GM12874 (cell line): ENCODE data around the gene BCL11A.

Experiments
- TF ChIP-seq, protein P1 (sequence below): IDR thresholded peaks from 2 replicates; pipeline ENCODE4 v1.5.1; 2011; ENCODE audit warnings: low read depth, mild to moderate bottlenecking, control low read depth, low read length, moderate library complexity; ENCODE audit not compliant: insufficient read depth

Gene BCL11A

DNA sequence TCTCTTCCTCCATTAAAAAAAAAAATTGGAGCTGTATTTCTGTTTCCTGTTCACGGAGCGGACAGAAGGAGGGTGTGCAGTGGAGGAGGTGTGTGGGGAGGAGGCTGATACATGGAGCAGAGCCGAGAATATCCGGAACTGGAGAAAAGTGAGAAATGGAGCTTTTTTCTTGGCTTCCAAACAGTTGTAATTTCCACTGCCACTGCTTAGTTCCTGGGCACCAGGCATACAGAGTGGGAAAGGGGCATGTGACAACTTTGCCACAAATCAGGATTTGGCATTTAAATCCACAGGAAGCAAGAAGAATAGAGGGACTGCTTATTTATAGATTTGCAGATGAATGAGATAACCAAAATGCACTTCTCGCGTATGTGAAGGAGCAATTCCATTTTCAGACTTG is 71.2 kb downstream of the BCL11A start:
- TF ChIP-seq, protein P1, sequence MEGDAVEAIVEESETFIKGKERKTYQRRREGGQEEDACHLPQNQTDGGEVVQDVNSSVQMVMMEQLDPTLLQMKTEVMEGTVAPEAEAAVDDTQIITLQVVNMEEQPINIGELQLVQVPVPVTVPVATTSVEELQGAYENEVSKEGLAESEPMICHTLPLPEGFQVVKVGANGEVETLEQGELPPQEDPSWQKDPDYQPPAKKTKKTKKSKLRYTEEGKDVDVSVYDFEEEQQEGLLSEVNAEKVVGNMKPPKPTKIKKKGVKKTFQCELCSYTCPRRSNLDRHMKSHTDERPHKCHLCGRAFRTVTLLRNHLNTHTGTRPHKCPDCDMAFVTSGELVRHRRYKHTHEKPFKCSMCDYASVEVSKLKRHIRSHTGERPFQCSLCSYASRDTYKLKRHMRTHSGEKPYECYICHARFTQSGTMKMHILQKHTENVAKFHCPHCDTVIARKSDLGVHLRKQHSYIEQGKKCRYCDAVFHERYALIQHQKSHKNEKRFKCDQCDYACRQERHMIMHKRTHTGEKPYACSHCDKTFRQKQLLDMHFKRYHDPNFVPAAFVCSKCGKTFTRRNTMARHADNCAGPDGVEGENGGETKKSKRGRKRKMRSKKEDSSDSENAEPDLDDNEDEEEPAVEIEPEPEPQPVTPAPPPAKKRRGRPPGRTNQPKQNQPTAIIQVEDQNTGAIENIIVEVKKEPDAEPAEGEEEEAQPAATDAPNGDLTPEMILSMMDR: no peak

DNA sequence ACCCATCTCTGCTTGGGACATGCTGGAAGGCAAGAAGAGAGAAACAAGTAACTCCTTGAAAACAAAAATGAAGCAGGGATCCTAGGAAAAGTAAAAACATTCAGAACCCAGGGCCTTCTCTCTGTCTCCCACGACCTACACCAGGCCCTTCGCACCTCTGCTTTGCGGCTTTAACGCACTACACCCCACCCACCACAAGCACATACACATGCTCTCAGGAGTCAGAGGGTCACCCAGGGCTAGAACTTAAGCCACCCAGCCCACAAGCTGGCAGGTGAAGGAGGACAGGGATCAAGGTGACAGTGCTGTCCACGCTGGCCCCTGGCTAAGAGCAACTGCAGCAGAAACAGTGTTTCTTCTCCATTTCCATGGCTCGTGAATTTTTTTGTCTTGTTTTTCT is 72.2 kb downstream of the BCL11A start:
- TF ChIP-seq, protein P1: no peak

DNA sequence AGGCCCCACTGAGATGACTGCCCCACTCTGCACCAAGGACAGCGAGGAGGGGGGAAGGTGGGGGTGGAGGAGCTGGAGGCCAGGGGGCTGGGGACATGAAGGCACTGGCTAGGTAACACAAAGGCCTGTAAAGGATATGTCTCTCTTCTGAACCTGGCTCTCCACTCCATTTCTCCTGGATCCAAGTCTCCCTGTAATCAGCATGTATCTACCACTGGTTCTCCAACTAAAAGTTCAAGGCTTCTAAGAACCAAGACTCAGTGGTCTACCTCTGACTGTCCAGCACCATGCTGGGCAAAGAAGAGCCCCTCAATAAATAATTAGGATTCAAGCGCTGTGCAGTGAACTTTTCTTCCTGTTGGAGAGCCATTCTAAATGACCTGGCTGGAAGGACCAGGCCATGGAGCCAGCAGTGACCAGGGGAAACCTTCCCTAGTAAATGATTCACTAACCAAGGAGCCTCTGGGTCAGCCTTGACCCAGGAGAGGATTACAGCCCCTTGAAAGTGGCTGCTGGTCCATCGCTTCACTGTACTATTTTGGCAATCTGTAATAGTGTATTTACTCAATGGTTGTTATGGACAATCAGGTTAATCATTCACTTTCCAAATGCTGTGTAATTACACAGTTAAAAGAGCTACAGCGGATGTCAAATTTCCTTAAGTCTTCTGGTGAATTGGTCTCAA is 73.2 kb downstream of the BCL11A start:
- TF ChIP-seq, protein P1: no peak

DNA sequence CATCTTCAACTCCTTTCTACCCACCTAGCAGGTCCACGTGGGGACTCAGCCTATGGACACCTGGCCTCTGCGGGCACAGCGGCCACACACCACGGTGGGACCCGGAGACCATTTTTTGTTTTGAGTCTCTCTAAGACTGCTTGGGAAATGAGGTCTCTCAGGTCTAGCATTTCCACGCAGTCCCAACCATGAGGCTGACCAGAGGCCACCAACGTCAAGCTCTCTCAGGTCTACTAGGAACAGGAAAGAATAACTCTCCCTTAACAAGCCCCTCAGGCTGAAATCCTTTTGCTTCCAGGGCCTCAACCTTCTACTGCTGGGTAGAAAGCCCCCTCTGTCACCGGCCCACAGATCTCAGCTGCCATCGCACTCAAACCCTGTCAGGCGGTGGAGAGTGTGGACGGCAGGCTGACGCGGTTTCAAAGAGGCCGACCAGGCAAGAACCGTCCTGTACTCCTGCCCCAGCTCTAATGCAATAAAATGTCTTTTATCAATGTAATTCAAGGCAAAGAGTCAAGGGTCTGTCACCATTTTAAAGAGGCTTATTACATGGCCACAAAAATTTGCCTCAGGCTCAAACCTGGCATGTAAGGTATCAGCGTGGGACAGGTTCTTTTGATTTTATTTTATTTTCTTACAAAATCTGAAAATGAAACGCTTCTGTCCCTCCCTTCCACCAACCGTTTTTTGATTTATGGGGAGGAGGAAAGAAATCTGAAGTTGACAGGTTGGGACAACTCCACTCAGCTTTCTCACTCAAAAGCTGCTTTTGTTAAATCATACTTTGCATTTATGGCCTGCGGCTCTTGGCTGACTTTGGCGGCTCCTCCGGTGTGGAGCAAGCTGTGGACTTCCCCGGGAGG is 74.0 kb downstream of the BCL11A start:
- TF ChIP-seq, protein P1: no peak

DNA sequence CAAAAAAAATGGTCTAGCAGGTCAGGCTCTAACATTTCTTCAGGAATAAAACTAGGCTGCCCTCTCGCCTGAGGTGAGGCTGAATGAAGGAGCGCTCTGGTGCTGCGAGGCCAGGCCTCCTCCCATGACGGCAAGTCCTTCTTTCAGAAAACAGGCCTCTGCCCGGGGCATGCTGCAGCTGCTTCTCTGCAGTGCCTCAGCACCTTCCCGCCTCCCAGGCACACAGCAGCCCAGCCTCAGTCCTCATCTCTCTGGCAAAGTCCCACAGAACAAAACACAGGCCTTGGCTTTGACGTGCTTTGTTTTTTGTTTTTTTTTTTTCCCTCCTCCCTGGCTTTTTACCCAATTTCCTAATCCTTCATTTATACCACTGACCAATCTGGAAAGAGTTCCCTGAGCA is 74.8 kb downstream of the BCL11A start:
- TF ChIP-seq, protein P1: no peak

DNA sequence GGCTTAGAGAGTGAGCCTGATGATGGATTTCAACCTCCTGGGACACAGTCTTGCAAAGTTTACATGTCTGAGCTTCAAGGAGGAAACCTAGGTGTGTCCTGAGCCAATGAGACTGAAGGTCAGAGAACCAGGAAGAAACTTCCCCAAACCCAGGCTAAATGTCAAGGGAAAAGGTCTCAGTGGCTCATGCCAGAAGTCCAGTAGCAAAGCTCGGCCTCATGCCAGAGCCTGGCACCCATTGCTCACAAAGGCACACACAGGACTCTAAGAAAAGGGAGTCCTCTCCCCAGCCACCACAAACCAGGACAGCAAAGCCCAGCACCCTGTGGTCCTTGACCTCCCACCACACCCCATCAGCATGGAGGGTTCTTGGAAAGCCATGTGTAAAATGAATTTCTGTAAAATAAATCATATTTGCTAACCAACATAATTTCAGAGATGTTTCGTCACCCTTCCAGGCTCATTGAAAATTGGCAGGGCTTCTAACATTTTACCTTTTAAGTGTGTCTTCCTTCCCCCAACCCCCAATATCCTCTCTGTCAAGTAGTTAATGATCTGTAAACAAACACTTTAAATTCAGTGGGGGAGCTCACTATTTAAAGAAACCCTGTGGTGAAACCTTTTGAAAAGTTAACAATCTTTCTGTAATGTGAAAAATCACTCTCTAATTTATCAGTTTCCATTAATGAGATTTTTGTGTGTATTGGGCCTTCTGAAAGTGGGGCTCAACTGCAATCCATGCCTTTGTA is 77.1 kb downstream of the BCL11A start:
- TF ChIP-seq, protein P1: no peak
